Epithelial cell of proximal tubule (primary cell): ENCODE measurements around the gene FAT1. TPM values are rescaled to one million over a fixed set of nuclear protein-coding genes. Genes with fewer than 3 reads are reported as not detected.

ENCODE experiments used
- DNase-seq: peaks from one replicate; pipeline ENCODE4 v3.0.0-alpha.2; 2011; ENCODE audit warnings: low read depth
- H3K4me3 ChIP-seq: 2 replicates; pipeline ENCODE4 v1.5.1; 2011; ENCODE audit warnings: low read depth, mild to moderate bottlenecking, low read length
- CTCF ChIP-seq: conservative IDR thresholded peaks from 2 replicates; pipeline ENCODE4 v1.5.1; 2012; ENCODE audit warnings: low read depth, mild to moderate bottlenecking, low read length
- total RNA-seq: library from RNA; depleted of rRNA; stranded (reverse); fragments of >200 nt; gene quantifications from 2 replicates; pipeline ENCODE4 v1.2.3, GENCODE V29; 2015

The FAT1 gene
- total RNA-seq, 1 donor from 2014 or later = 178 TPM

GRCh38 chr4:186651181-186651603, 72.5 kb downstream of the FAT1 start:
- H3K4me3 ChIP-seq = no peak overlapping the region
- DNase-seq = no peak
- TF ChIP-seq CTCF = no peak

GRCh38 chr4:186650401-186651180, 73.1 kb downstream of the FAT1 start:
- DNase-seq = no peak
- no peak for TF ChIP-seq CTCF
- no peak overlapping the region for H3K4me3 ChIP-seq

GRCh38 chr4:186647821-186648220, 75.8 kb downstream of the FAT1 start:
- DNase-seq = no peak
- TF ChIP-seq CTCF = no peak
- no peak overlapping the region for H3K4me3 ChIP-seq

GRCh38 chr4:186644737-186645261, 78.9 kb downstream of the FAT1 start:
- no peak for TF ChIP-seq CTCF
- no peak overlapping the region for H3K4me3 ChIP-seq
- no peak for DNase-seq

GRCh38 chr4:186644311-186644638, 79.4 kb downstream of the FAT1 start:
- H3K4me3 ChIP-seq = no peak overlapping the region
- no peak for DNase-seq
- no peak for TF ChIP-seq CTCF

- TF ChIP-seq CTCF = no peak
- H3K4me3 ChIP-seq = peak overlapping the region; percentile 40
- DNase-seq = peak; percentile 94
Measured at GRCh38 chr4:186643501-186644310, 80.0 kb downstream of the FAT1 start.

- TF ChIP-seq CTCF = no peak
Measured at GRCh38 chr4:186642998-186643397, 80.7 kb downstream of the FAT1 start.

More at GRCh38 chr4:186642998-186643397, 80.7 kb downstream of the FAT1 start:
- peak overlapping the region; percentile 40 for H3K4me3 ChIP-seq
- DNase-seq = no peak
